CD14-positive monocyte (primary cell): Measurements from ENCODE around the gene AOPEP. TPM values are rescaled to one million over a fixed set of nuclear protein-coding genes. Genes with fewer than 3 reads are reported as not detected.

Experiments used
- DNase-seq, 3 donors: peaks; one replicate each; pipeline ENCODE4 v3.0.0-alpha.2; 2011 to 2022
- H2AFZ ChIP-seq: 2 replicates; pipeline ENCODE4 v1.6.0; 2012; ENCODE audit warnings: mild to moderate bottlenecking, low read depth, low read length, inconsistent platforms; ENCODE audit not compliant: insufficient read depth, poor library complexity, severe bottlenecking
- H3K27ac ChIP-seq, 2 donors: 1 replicate in 1 of 2; 2 replicates in 1 of 2; pipeline ENCODE4 v1.5.1; 2012 to 2013; ENCODE audit warnings: low read length in 2 of 2, control low read depth in 1 of 2, inconsistent platforms in 1 of 2, low read depth in 1 of 2, mild to moderate bottlenecking in 1 of 2
- H3K27me3 ChIP-seq, 2 donors: one replicate each; pipeline versions ENCODE4 v1.6.0 to v1.6.1; 2011 to 2013; ENCODE audit warnings: low read length in 2 of 2; ENCODE audit not compliant: control insufficient read depth in 2 of 2, insufficient read depth in 2 of 2
- H3K36me3 ChIP-seq, 2 donors: replicated peaks in 1 of 2; 1 replicate in 1 of 2; 2 replicates in 1 of 2; pipeline versions ENCODE4 v1.5.1 to v1.6.1; 2012 to 2013; ENCODE audit warnings: low read length in 2 of 2, control low read depth in 1 of 2, inconsistent platforms in 1 of 2, mild to moderate bottlenecking in 1 of 2; ENCODE audit not compliant: insufficient read depth in 2 of 2, control insufficient read depth in 1 of 2
- H3K4me1 ChIP-seq, 2 donors: 1 replicate in 1 of 2; 2 replicates in 1 of 2; pipeline versions ENCODE4 v1.5.1 to v1.6.1; 2012 to 2013; ENCODE audit warnings: low read length in 2 of 2, control low read depth in 1 of 2, inconsistent platforms in 1 of 2, mild to moderate bottlenecking in 1 of 2, moderate library complexity in 1 of 2; ENCODE audit not compliant: insufficient read depth in 2 of 2, control insufficient read depth in 1 of 2
- H3K4me2 ChIP-seq: replicated peaks from 2 replicates; pipeline ENCODE3; 2012; ENCODE audit warnings: low read length, moderate library complexity, mild to moderate bottlenecking; ENCODE audit not compliant: poor library complexity, severe bottlenecking; ENCODE audit errors: extremely low read depth
- H3K4me3 ChIP-seq, 3 experiments: fragments of 200-600 bp in 1 of 3; sonication (generic) in 1 of 3; replicated peaks in 1 of 3; 1 replicate in 2 of 3; 2 replicates in 1 of 3; pipeline ENCODE4 v1.5.1; 2011 to 2013; ENCODE audit warnings: low read length in 3 of 3, mild to moderate bottlenecking in 3 of 3, control low read depth in 2 of 3, low read depth in 2 of 3, inconsistent platforms in 1 of 3, moderate library complexity in 1 of 3
- H3K79me2 ChIP-seq: 2 replicates; pipeline ENCODE4 v1.6.0; 2012; ENCODE audit warnings: mild to moderate bottlenecking, control low read depth, inconsistent platforms, low read length, moderate library complexity; ENCODE audit not compliant: insufficient read depth
- H3K9ac ChIP-seq: 2 replicates; pipeline ENCODE4 v1.6.0; 2017; ENCODE audit warnings: low read length, mild to moderate bottlenecking; ENCODE audit not compliant: insufficient read depth, poor library complexity, severe bottlenecking
- H3K9me3 ChIP-seq, 2 donors: replicated peaks in 1 of 2; 1 replicate in 1 of 2; 2 replicates in 1 of 2; pipeline versions ENCODE4 v1.5.1 to v1.6.1; 2012 to 2013; ENCODE audit warnings: low read length in 2 of 2, control low read depth in 1 of 2; ENCODE audit not compliant: control insufficient read depth in 1 of 2, insufficient read depth in 1 of 2
- H4K20me1 ChIP-seq: 2 replicates; pipeline ENCODE4 v1.6.0; 2012; ENCODE audit warnings: mild to moderate bottlenecking, low read length, control low read depth, moderate library complexity; ENCODE audit not compliant: insufficient read depth
- H3K27ac Mint-ChIP-seq, 7 donors: one replicate each; pipeline ENCODE4 v1.8.0; 2020; ENCODE audit warnings: mild to moderate bottlenecking in 7 of 7, mixed read lengths in 7 of 7, moderate library complexity in 6 of 7, inconsistent platforms in 2 of 7
- H3K27me3 Mint-ChIP-seq, 3 donors: one replicate each; pipeline ENCODE4 v1.8.0; 2021 to 2022; ENCODE audit warnings: low read depth in 3 of 3, mild to moderate bottlenecking in 3 of 3, mixed read lengths in 3 of 3, moderate library complexity in 3 of 3, inconsistent platforms in 1 of 3
- H3K36me3 Mint-ChIP-seq, 2 donors: one replicate each; pipeline ENCODE4 v1.8.0; 2020; ENCODE audit warnings: mixed read lengths in 2 of 2, inconsistent platforms in 1 of 2, mild to moderate bottlenecking in 1 of 2
- H3K4me1 Mint-ChIP-seq: one replicate; pipeline ENCODE4 v1.8.0; 2020; ENCODE audit warnings: mild to moderate bottlenecking, mixed read lengths
- H3K4me3 Mint-ChIP-seq, 2 donors: one replicate each; pipeline ENCODE4 v1.8.0; 2020; ENCODE audit warnings: mild to moderate bottlenecking in 2 of 2, mixed read lengths in 2 of 2, moderate library complexity in 1 of 2
- H3K9me3 Mint-ChIP-seq, 7 donors: one replicate each; pipeline ENCODE4 v1.8.0; 2020 to 2022; ENCODE audit warnings: mixed read lengths in 7 of 7, mild to moderate bottlenecking in 6 of 7, moderate library complexity in 6 of 7, inconsistent platforms in 2 of 7
- CTCF ChIP-seq: fragments of 200-600 bp; IDR thresholded peaks from one replicate; pipeline ENCODE4 v1.8.0; 2022; ENCODE audit warnings: antibody characterized with exemption, mild to moderate bottlenecking
- WGBS: methylation state at CpG from one replicate; pipeline ENCODE4 v1.1.5; 2013; ENCODE audit warnings: missing lambda C conversion rate; ENCODE audit not compliant: insufficient coverage; 5-methylcytosine and 5-hydroxymethylcytosine counted together
- intact Hi-C, 2 donors: fragments of 100-400 bp; cut with micrococcal nuclease; formaldehyde crosslinking; loops; one replicate each; pipeline versions ENCODE4 v1.15.0 to v1.15.1; 2023
- polyA plus RNA-seq, 3 donors: library from polyadenylated mRNA; depleted of rRNA in 1 of 3; unstranded in 2 of 3; stranded (reverse) in 1 of 3; fragments of 300-500 nt in 2 of 3; fragments of >200 nt in 1 of 3; fragmentation: Illumina TruSeq in 2 of 3; gene quantifications; 1 replicate in 2 of 3; 2 replicates in 1 of 3; pipeline ENCODE4 v1.2.3, GENCODE V29; 2012 to 2021

The AOPEP gene
- polyA plus RNA-seq, 3 donors, result 3.0 to 4.1 (median 3.1) TPM

- intact Hi-C loops, result no loop called here
- peaks cover 0 to 18% of the 10 kb centered on the region in 2 donors for H3K36me3 Mint-ChIP-seq
- no peaks in the 10 kb centered on the region for H3K27me3 ChIP-seq
- no peaks in the 10 kb centered on the region for H3K4me1 Mint-ChIP-seq
- no peak overlapping the region for H2AFZ ChIP-seq
- no peak overlapping the region for H3K4me3 Mint-ChIP-seq
- no peaks in the 10 kb centered on the region for H3K27me3 Mint-ChIP-seq
- no peaks in the 10 kb centered on the region for H3K79me2 ChIP-seq
- H3K4me1 ChIP-seq, result no peaks in the 10 kb centered on the region
- no peaks in the 10 kb centered on the region for H3K9me3 Mint-ChIP-seq
- H4K20me1 ChIP-seq, result no peaks in the 10 kb centered on the region
- H3K4me3 ChIP-seq, result no peak overlapping the region
- DNase-seq, result no peak
- H3K36me3 ChIP-seq, result peaks cover 0 to 3% of the 10 kb centered on the region in 2 donors
- no peak overlapping the region for H3K27ac ChIP-seq
- peak overlapping the region in 1 of 7 donors; percentile 46 for H3K27ac Mint-ChIP-seq
- no peak overlapping the region for H3K4me2 ChIP-seq
- no peaks in the 10 kb centered on the region for H3K9me3 ChIP-seq
- H3K9ac ChIP-seq, result no peak overlapping the region
- 98% methylated on average over 16 of the region's 20 CpGs for WGBS
- TF ChIP-seq CTCF, result no peak
Measured at GRCh38 chr9:95080961-95081647, 354.6 kb downstream of the AOPEP start.

- Histone ChIP-seq H3K4me3 (no peak overlapping the region), H3K9me3 (no peaks in the 10 kb centered on the region), H3K27me3 (no peaks in the 10 kb centered on the region), H4K20me1 (no peaks in the 10 kb centered on the region), H3K4me1 (no peaks in the 10 kb centered on the region), H3K9ac (no peak overlapping the region), H2AFZ (no peak overlapping the region), H3K36me3 (peaks cover 0 to 3% of the 10 kb centered on the region in 2 donors), H3K27ac (no peak overlapping the region), H3K79me2 (no peaks in the 10 kb centered on the region), H3K4me2 (no peak overlapping the region)
- Mint-ChIP-seq H3K9me3 (no peaks in the 10 kb centered on the region), H3K27me3 (no peaks in the 10 kb centered on the region), H3K4me3 (no peak overlapping the region), H3K4me1 (no peaks in the 10 kb centered on the region), H3K36me3 (peaks cover 6 to 18% of the 10 kb centered on the region in 2 donors), H3K27ac (no peak overlapping the region)
- no peak for TF ChIP-seq CTCF
- 96% methylated on average over 19 of the region's 19 CpGs for WGBS
- no peak for DNase-seq
- intact Hi-C loops, result no loop called here
Measured at GRCh38 chr9:95081998-95082397, 355.5 kb downstream of the AOPEP start.
